ENCODE measurements around the gene DHPS.
"Not testable (repeated sequence)": the region's sequence is repeated elsewhere in the genome, so short reads cannot be mapped to it uniquely, and the experiment has no call there.

Gene DHPS

DNA sequence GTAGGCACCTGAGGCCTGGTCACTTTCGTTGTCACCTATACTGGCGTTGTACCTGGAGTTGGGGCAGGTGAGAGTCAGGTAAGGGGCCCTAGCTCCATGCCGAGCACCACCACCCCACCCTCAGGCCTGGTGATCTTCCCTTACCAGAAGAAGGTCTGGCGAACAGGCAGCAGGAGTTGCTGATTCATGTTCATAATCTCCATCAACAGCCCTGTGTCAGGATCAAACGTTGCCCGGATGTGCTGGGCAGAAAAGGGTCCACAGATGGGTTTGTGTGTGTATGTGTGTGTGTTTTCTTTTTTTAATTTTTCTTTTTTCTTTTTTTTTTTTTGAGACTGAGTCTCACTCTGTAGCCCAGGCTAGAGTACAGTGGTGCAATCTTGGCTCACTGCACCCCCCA, 29.5 kb downstream of the DHPS start:
- no peak overlapping the region for H3K9ac ChIP-seq (ENCODE audit: low read depth, low read length)
- H3K9me3 ChIP-seq (ENCODE audit: insufficient read depth, low read depth, low read length) = no peaks in the 10 kb centered on the region
- H3K4me3 ChIP-seq (ENCODE audit: low read length) = no peak overlapping the region
- H3K4me1 ChIP-seq (ENCODE audit: insufficient read depth, low read length) = no peaks in the 10 kb centered on the region
- no peak overlapping the region for H3K27ac ChIP-seq (ENCODE audit: low read length)
- H3K27me3 ChIP-seq (ENCODE audit: insufficient read depth, low read length) = no peaks in the 10 kb centered on the region
- H3K36me3 ChIP-seq (ENCODE audit: insufficient read depth, low read depth, low read length) = peaks cover 28% of the 10 kb centered on the region

DNA sequence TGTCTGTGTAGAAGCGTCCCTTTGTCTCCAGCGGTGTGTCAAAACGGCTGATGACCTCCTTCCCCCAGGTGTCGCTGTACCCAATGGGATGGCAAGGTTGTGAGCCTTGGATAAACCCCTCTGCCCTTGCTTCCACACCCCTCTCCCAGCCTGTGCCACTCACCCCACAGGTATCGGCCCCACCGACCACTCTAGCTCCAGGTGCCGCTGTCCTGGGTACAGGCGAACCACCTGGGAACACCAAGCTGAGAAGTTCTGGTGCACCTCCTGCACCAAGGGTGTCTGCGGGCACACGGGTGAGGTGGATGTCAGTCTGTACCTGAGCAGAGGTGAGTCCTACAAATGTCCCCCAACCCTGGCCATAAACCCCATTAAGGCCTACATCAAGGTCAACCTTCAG, 31.7 kb downstream of the DHPS start:
- Histone ChIP-seq H3K9me3 (ENCODE audit: insufficient read depth, low read depth, low read length) (no peaks in the 10 kb centered on the region), H3K27me3 (ENCODE audit: insufficient read depth, low read length) (no peaks in the 10 kb centered on the region), H3K4me3 (ENCODE audit: low read length) (no peak overlapping the region), H3K27ac (ENCODE audit: low read length) (no peak overlapping the region), H3K9ac (ENCODE audit: low read depth, low read length) (no peak overlapping the region), H3K4me1 (ENCODE audit: insufficient read depth, low read length) (no peaks in the 10 kb centered on the region), H3K36me3 (ENCODE audit: insufficient read depth, low read depth, low read length) (peaks cover 9% of the 10 kb centered on the region)

DNA sequence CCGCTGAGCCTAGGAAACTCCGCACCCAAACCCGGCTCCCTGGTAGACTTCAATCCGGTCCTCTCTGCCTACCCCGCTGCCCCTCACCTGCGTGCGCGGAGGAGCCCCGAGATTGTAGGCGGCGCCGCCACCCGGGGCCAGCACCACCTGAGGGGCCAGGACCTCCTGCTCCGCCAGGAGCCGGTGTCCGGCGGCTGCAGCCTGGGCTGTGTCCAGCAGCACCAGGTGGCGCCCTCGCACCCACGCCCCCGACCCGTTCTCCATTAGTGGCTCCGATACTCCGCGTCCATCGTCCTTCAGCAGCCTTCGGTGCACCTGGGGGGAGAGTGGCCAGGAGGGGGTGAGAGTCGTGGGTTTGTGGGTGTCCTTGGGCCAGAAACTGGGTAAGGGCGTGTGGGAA, 33.6 kb downstream of the DHPS start:
- no peak overlapping the region for H3K27ac ChIP-seq (ENCODE audit: low read length)
- no peaks in the 10 kb centered on the region for H3K4me1 ChIP-seq (ENCODE audit: insufficient read depth, low read length)
- no peaks in the 10 kb centered on the region for H3K27me3 ChIP-seq (ENCODE audit: insufficient read depth, low read length)
- H3K36me3 ChIP-seq (ENCODE audit: insufficient read depth, low read depth, low read length) = 0 out of 2 replicates have a peak, but pooled peaks cover 6% of the 10 kb centered on the region
- H3K9ac ChIP-seq (ENCODE audit: low read depth, low read length) = no peak overlapping the region
- H3K4me3 ChIP-seq (ENCODE audit: low read length) = peak overlapping the region; percentile 40; the same call in 1 of the 2 replicates
- no peaks in the 10 kb centered on the region for H3K9me3 ChIP-seq (ENCODE audit: insufficient read depth, low read depth, low read length)

DNA sequence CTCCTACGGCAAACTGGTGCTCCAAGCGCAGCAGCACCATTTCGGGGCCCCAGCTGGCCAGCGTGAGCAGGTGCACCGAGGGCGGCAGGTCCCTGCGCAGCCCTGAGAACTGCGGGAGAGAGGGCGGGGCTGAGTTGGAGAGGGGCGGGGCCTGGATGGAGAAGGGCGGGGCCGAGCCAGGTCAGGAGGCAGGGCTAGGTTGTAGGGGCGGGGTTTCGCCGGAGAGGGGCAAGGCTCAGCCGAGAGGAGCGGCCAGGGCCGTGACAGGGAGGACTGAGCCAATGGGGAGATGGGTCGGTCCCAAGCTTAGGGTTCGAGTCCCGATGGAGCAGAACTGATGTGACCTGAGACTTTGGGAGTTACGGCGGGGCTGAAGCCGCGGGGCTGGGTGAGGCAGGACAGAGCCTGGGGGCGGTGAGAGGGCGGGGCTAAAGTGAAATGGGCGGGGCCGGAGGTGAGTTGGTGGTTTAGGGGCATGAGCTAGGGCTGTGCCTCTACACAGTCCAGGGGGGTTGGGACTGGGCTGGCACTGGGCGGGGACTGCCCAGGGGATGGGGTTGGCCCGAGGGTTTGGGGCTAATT, 34.1 kb downstream of the DHPS start:
- H3K4me1 ChIP-seq (ENCODE audit: insufficient read depth, low read length) = no peaks in the 10 kb centered on the region
- no peak overlapping the region for H3K27ac ChIP-seq (ENCODE audit: low read length)
- no peak overlapping the region for H3K9ac ChIP-seq (ENCODE audit: low read depth, low read length)
- H3K36me3 ChIP-seq (ENCODE audit: insufficient read depth, low read depth, low read length) = 0 out of 2 replicates have a peak, but pooled peaks cover 6% of the 10 kb centered on the region
- H3K9me3 ChIP-seq (ENCODE audit: insufficient read depth, low read depth, low read length) = no peaks in the 10 kb centered on the region
- no peaks in the 10 kb centered on the region for H3K27me3 ChIP-seq (ENCODE audit: insufficient read depth, low read length)
- peak overlapping the region; percentile 40; the same call in 1 of the 2 replicates for H3K4me3 ChIP-seq (ENCODE audit: low read length)

DNA sequence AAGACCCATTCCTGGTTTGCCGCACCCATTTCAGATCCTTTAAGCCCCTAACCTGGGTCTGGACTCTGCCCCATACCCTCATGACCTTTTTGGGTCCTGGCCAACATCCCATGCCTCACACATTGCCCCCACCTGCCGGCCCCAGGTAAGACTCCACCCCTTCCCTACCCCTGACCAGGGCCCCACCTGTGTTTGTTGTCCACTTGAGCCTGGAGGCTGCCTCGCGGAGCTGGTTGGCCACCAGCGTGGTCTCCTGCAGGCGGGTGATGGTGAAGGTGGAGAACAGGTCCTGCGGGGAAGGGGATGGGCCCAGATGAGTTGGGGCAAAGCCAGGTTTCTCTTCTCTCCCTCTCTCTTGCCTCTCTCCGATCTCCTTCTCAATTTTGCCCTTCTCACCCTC, 34.6 kb downstream of the DHPS start:
- no peak overlapping the region for H3K27ac ChIP-seq (ENCODE audit: low read length)
- H3K4me3 ChIP-seq (ENCODE audit: low read length) = no peak overlapping the region
- H3K27me3 ChIP-seq (ENCODE audit: insufficient read depth, low read length) = no peaks in the 10 kb centered on the region
- no peaks in the 10 kb centered on the region for H3K4me1 ChIP-seq (ENCODE audit: insufficient read depth, low read length)
- 0 out of 2 replicates have a peak, but pooled peaks cover 4% of the 10 kb centered on the region for H3K36me3 ChIP-seq (ENCODE audit: insufficient read depth, low read depth, low read length)
- H3K9me3 ChIP-seq (ENCODE audit: insufficient read depth, low read depth, low read length) = no peaks in the 10 kb centered on the region
- no peak overlapping the region for H3K9ac ChIP-seq (ENCODE audit: low read depth, low read length)

DNA sequence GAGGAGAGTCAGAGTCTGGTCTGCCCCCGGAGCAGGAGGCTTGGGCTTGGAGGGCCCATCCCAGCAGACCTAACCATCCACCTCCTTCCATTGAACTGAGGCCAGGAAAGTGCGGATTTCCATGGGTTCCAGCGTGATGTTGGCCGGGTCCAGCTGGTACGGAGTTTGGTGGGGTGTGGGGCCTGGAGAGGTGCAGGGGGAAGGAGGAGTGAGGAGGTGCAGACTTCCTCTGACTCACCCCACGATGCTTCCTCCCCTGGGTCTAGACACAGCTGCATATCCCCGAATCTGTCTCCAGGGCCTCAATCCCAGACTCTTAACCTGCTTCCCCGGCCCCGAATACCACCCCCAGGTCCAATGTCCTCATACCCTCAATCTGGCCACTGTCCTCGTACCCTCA, 35.1 kb downstream of the DHPS start:
- Histone ChIP-seq H3K36me3 (ENCODE audit: insufficient read depth, low read depth, low read length) (no peaks in the 10 kb centered on the region), H3K9ac (ENCODE audit: low read depth, low read length) (no peak overlapping the region), H3K4me1 (ENCODE audit: insufficient read depth, low read length) (no peaks in the 10 kb centered on the region), H3K27me3 (ENCODE audit: insufficient read depth, low read length) (no peaks in the 10 kb centered on the region), H3K9me3 (ENCODE audit: insufficient read depth, low read depth, low read length) (no peaks in the 10 kb centered on the region), H3K4me3 (ENCODE audit: low read length) (no peak overlapping the region), H3K27ac (ENCODE audit: low read length) (no peak overlapping the region)

DNA sequence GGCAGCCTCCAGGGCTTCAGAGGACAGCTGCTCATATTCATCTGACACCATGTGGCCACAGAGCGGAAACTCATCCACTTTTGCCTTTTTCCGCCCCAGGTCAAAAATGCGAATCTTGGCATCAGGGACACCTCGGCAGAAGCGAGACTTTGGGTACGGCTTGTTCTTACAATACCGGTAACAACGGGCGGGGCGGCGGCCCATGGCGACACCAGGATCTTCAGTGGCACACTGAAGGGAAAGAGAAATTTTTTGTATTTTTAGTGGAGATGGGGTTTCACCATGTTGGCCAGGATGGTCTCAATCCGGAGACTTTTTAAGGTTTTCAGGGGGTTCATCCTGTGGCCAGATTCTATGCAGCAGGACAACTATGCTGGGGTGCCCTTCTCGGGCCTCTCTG, 38.0 kb downstream of the DHPS start:
- not testable (repeated sequence) for H3K4me1 ChIP-seq (ENCODE audit: insufficient read depth, low read length); H3K9me3 ChIP-seq (ENCODE audit: insufficient read depth, low read depth, low read length); H3K4me3 ChIP-seq (ENCODE audit: low read length); H3K36me3 ChIP-seq (ENCODE audit: insufficient read depth, low read depth, low read length); H3K9ac ChIP-seq (ENCODE audit: low read depth, low read length); H3K27me3 ChIP-seq (ENCODE audit: insufficient read depth, low read length); H3K27ac ChIP-seq (ENCODE audit: low read length)

DNA sequence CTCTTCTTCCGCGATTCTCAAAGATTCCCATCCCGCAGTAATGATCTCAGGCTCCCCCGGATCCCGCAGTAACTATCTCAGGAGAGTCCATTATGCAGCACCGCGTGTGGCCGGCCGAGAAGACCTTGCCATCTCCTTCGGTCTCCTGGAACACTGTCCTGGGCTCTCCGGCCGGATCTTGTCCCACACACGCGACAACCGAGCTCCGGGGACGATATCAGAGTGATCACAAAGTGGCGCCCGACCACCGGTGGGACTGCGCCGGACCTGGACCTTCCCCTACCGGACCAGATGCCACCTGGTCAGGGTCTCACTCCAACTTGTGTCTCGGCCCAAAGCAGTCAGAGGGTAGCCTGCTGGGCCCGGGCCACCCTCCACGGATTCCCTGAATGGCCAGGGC, 39.2 kb downstream of the DHPS start:
- no peak overlapping the region for H3K4me3 ChIP-seq (ENCODE audit: low read length)
- no peaks in the 10 kb centered on the region for H3K9me3 ChIP-seq (ENCODE audit: insufficient read depth, low read depth, low read length)
- H3K36me3 ChIP-seq (ENCODE audit: insufficient read depth, low read depth, low read length) = no peaks in the 10 kb centered on the region
- H3K27me3 ChIP-seq (ENCODE audit: insufficient read depth, low read length) = no peaks in the 10 kb centered on the region
- H3K9ac ChIP-seq (ENCODE audit: low read depth, low read length) = no peak overlapping the region
- H3K4me1 ChIP-seq (ENCODE audit: insufficient read depth, low read length) = no peaks in the 10 kb centered on the region
- no peak overlapping the region for H3K27ac ChIP-seq (ENCODE audit: low read length)

DNA sequence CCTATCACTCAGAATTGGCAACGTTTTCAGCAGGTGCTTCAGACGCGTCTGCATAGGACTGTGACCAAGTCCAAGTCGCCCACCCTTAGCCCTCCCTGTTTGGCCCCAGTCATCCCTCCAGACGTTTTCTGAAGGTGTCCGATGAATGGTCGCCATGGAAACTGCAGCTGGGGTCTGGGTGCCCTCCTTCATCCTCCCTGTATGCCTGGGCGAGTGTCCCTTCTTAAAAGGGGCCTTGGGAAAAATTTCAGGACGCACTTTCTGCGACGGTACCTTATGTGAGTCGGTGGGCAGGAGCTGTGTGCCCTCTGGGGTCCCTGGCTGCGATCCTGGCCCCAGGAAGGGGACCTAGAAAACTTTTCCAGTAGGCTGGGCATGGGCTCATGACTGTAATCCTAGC, 40.2 kb downstream of the DHPS start:
- Histone ChIP-seq H3K9ac (ENCODE audit: low read depth, low read length) (no peak overlapping the region), H3K27ac (ENCODE audit: low read length) (no peak overlapping the region), H3K9me3 (ENCODE audit: insufficient read depth, low read depth, low read length) (no peaks in the 10 kb centered on the region), H3K27me3 (ENCODE audit: insufficient read depth, low read length) (no peaks in the 10 kb centered on the region), H3K4me3 (ENCODE audit: low read length) (no peak overlapping the region), H3K4me1 (ENCODE audit: insufficient read depth, low read length) (no peaks in the 10 kb centered on the region), H3K36me3 (ENCODE audit: insufficient read depth, low read depth, low read length) (no peaks in the 10 kb centered on the region)

DNA sequence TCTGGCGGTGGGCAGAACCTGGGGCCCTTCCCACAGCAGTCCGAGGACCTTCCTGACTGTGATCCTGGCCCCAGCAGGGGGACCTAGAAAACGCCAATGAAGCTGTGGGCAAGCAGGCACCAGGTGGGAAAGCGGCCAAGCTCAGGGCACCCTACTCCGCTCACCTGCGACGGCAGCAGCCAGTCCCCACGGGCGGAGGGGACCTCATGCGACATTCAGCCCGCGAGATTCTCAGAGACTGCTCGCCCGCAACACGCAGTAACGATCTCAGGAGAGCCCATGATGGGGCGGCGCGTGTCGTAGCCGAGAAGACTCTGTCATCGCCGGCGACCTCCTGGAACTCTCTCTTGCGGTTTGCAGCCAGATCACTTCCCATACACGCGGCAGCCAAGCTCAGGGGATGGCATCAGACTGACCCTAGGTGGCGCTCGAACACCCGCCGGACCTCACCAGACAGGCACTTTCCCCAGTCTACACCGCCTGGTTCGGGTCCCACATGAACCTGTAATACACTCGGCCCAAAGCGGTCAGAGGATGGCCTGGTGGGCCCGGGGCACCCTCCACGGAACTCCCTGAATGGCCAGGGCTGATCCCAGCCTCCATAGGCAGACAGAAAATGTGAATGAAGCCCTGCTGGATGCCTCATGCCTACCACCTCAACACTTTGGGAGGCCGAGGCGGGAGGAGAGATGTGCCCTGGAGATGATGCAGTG, 41.6 kb downstream of the DHPS start:
- H3K9me3 ChIP-seq (ENCODE audit: insufficient read depth, low read depth, low read length) = no peaks in the 10 kb centered on the region
- H3K36me3 ChIP-seq (ENCODE audit: insufficient read depth, low read depth, low read length) = no peaks in the 10 kb centered on the region
- no peak overlapping the region; the same call in 1 of the 2 replicates for H3K9ac ChIP-seq (ENCODE audit: low read depth, low read length)
- peak overlapping the region; percentile 66 for H3K4me3 ChIP-seq (ENCODE audit: low read length)
- H3K4me1 ChIP-seq (ENCODE audit: insufficient read depth, low read length) = no peaks in the 10 kb centered on the region
- no peak overlapping the region for H3K27ac ChIP-seq (ENCODE audit: low read length)
- H3K27me3 ChIP-seq (ENCODE audit: insufficient read depth, low read length) = no peaks in the 10 kb centered on the region

DNA sequence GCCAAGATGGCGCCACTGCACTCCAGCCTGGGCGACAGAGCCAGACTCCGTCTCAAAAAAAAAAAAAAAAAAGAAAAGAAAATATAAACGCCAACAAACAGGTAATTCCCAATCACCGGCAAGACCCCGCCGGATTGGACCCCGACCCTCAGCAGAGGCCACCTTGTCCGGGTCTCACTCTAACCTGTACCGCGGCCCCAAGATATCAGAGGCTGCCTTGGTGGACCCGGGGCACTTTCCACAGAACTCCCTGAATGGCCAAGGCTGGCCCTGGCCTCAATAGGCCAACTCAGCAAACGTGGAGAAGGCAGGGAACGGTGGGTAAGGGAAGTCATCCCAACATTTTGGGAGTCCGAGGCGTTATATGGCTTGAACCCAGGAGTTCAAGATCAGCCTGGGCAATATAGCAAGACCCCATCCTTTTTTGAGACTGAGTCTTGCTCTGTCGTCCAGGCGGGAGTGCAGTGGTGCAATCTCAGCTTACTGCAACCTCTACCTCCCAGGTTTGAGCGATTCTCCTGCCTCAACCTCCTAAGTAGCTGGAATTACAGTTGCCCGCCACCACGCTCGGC, 43.0 kb downstream of the DHPS start:
- H3K27ac ChIP-seq (ENCODE audit: low read length) = no peak overlapping the region
- H3K9me3 ChIP-seq (ENCODE audit: insufficient read depth, low read depth, low read length) = no peaks in the 10 kb centered on the region
- no peaks in the 10 kb centered on the region for H3K4me1 ChIP-seq (ENCODE audit: insufficient read depth, low read length)
- no peak overlapping the region for H3K9ac ChIP-seq (ENCODE audit: low read depth, low read length)
- H3K36me3 ChIP-seq (ENCODE audit: insufficient read depth, low read depth, low read length) = no peaks in the 10 kb centered on the region
- H3K27me3 ChIP-seq (ENCODE audit: insufficient read depth, low read length) = no peaks in the 10 kb centered on the region
- no peak overlapping the region for H3K4me3 ChIP-seq (ENCODE audit: low read length)

DNA sequence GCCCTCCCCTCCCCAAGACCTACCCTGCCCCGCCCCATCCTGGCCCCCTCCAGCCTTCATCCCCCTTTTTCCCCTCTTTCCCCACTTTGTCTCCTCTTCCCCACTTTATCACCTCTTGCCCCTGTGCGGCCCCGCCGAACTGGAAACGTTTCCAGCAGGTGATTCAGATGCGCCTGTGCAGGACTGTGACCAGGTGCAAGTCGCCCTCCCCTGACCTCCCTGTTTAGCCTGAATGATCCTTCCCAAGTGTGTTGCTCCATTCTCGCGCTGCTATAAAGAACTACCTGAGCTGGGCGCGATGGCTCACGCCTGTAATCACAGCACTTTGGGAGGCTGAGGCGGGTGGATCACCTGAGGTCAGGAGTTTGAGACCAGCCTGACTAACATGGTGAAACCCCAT, 45.0 kb downstream of the DHPS start:
- H3K27me3 ChIP-seq (ENCODE audit: insufficient read depth, low read length) = no peaks in the 10 kb centered on the region
- H3K9ac ChIP-seq (ENCODE audit: low read depth, low read length) = no peak overlapping the region
- no peaks in the 10 kb centered on the region for H3K4me1 ChIP-seq (ENCODE audit: insufficient read depth, low read length)
- H3K9me3 ChIP-seq (ENCODE audit: insufficient read depth, low read depth, low read length) = no peaks in the 10 kb centered on the region
- no peak overlapping the region for H3K4me3 ChIP-seq (ENCODE audit: low read length)
- H3K36me3 ChIP-seq (ENCODE audit: insufficient read depth, low read depth, low read length) = no peaks in the 10 kb centered on the region
- H3K27ac ChIP-seq (ENCODE audit: low read length) = no peak overlapping the region

Measured in iPS-20b (cell line).